Measurements from ENCODE around the gene AARSD1. TPM values are rescaled to one million over a fixed set of nuclear protein-coding genes. Genes with fewer than 3 reads are reported as not detected.
"Not testable (repeated sequence)": the region's sequence is repeated elsewhere in the genome, so short reads cannot be mapped to it uniquely, and the experiment has no call there.

AARSD1 gene
- total RNA-seq, 1 donor from 2014 or later, result 24.7 TPM

GRCh38 chr17:42975265-42975664 is 11.0 kb upstream of the AARSD1 start:
- Histone ChIP-seq H3K27me3 (ENCODE audit: control insufficient read depth, insufficient read depth, low read length) (no peaks in the 10 kb centered on the region), H3K36me3 (ENCODE audit: control insufficient read depth, insufficient read depth, low read length) (no peaks in the 10 kb centered on the region), H3K4me3 (ENCODE audit: low read depth, low read length) (no peak overlapping the region)
- TF ChIP-seq, protein P1, sequence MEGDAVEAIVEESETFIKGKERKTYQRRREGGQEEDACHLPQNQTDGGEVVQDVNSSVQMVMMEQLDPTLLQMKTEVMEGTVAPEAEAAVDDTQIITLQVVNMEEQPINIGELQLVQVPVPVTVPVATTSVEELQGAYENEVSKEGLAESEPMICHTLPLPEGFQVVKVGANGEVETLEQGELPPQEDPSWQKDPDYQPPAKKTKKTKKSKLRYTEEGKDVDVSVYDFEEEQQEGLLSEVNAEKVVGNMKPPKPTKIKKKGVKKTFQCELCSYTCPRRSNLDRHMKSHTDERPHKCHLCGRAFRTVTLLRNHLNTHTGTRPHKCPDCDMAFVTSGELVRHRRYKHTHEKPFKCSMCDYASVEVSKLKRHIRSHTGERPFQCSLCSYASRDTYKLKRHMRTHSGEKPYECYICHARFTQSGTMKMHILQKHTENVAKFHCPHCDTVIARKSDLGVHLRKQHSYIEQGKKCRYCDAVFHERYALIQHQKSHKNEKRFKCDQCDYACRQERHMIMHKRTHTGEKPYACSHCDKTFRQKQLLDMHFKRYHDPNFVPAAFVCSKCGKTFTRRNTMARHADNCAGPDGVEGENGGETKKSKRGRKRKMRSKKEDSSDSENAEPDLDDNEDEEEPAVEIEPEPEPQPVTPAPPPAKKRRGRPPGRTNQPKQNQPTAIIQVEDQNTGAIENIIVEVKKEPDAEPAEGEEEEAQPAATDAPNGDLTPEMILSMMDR (IDR thresholded peaks at IDR 0.05; ENCODE audit: insufficient read depth, low read length, severe bottlenecking), result no peak
- DNase-seq (ENCODE audit: low read depth), result no peak
- no peak for FAIRE-seq

DNA sequence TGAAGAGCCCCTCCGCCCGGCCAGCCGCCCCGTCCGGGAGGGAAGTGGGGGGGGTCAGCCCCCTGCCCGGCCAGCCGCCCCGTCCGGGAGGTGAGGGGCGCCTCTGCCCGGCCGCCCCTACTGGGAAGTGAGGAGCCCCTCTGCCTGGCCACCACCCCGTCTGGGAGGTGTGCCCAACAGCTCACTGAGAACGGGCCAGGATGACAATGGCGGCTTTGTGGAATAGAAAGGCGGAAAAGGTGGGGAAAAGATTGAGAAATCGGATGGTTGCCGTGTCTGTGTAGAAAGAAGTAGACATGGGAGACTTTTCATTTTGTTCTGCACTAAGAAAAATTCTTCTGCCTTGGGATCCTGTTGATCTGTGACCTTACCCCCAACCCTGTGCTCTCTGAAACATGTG is 9.1 kb upstream of the AARSD1 start:
- H3K4me3 ChIP-seq (ENCODE audit: low read depth, low read length); H3K27me3 ChIP-seq (ENCODE audit: control insufficient read depth, insufficient read depth, low read length); FAIRE-seq: not testable (repeated sequence)

GRCh38 chr17:42971589-42971988 is 7.3 kb upstream of the AARSD1 start:
- Histone ChIP-seq H3K4me3 (ENCODE audit: low read depth, low read length) (no peak overlapping the region), H3K27me3 (ENCODE audit: control insufficient read depth, insufficient read depth, low read length) (no peaks in the 10 kb centered on the region), H3K36me3 (ENCODE audit: control insufficient read depth, insufficient read depth, low read length) (no peaks in the 10 kb centered on the region)
- DNase-seq (ENCODE audit: low read depth) (no peak), FAIRE-seq (no peak)
- TF ChIP-seq, protein P1 (IDR thresholded peaks at IDR 0.05; ENCODE audit: insufficient read depth, low read length, severe bottlenecking), result no peak

More for the DNA sequence above, 9.1 kb upstream of the AARSD1 start:
- not testable (repeated sequence) for H3K36me3 ChIP-seq (ENCODE audit: control insufficient read depth, insufficient read depth, low read length); DNase-seq (ENCODE audit: low read depth)

DNA sequence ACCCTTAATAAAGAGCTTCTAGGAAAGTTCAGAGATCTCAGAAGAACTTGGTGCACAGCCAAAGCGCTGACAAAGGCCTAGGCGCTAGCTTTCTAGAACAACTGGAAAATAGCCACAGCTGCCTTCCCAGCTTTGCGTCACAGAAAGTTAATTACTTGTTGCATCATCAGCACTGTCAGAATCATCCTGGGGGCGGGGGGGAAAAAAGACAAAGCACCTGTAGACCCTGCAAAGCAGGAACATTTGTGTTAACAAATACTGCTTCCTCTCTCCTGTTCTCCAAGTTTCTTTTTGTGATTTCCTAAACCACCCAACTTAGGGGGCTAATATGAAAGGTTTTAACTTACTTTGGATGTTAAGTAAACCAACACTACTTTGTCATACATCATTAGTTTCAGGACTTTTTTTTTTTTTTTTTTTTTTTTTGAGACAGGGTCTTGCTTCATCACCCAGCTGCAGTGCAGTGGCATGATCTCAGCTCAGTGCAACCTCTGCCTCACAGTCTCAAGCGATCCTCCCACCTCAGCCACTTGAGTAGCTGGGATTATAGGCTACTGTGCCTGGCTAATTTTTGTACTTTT is 4.8 kb upstream of the AARSD1 start:
- TF ChIP-seq, protein P1 (IDR thresholded peaks at IDR 0.05; ENCODE audit: insufficient read depth, low read length, severe bottlenecking), result no peak
- H3K4me3 ChIP-seq (ENCODE audit: low read depth, low read length), result no peak overlapping the region
- DNase-seq (ENCODE audit: low read depth), result no peak
- H3K27me3 ChIP-seq (ENCODE audit: control insufficient read depth, insufficient read depth, low read length), result no peaks in the 10 kb centered on the region
- FAIRE-seq, result no peak
- H3K36me3 ChIP-seq (ENCODE audit: control insufficient read depth, insufficient read depth, low read length), result no peaks in the 10 kb centered on the region

DNA sequence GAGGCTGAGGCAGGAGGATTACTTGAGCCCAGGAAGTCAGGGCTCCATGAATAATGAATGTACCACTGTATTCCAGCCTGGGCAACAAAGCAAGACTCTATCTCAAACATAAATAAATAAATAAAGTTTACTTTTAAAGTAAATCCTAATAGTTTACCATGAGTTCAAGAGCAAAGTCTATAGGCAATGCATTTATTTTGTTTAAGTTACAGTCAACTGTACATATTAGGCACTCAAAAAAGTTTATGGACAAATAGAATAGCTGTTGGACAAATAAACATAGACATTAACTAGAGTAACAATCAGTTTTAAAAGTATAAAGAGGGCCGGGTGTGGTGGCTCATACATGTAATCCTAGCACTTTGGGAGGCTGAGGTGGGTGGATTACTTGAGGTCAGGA is 3.7 kb upstream of the AARSD1 start:
- FAIRE-seq, result no peak
- TF ChIP-seq, protein P1 (IDR thresholded peaks at IDR 0.05; ENCODE audit: insufficient read depth, low read length, severe bottlenecking), result no peak
- Histone ChIP-seq H3K27me3 (ENCODE audit: control insufficient read depth, insufficient read depth, low read length) (no peaks in the 10 kb centered on the region), H3K4me3 (ENCODE audit: low read depth, low read length) (no peak overlapping the region), H3K36me3 (ENCODE audit: control insufficient read depth, insufficient read depth, low read length) (no peaks in the 10 kb centered on the region)
- DNase-seq (ENCODE audit: low read depth), result no peak

DNA sequence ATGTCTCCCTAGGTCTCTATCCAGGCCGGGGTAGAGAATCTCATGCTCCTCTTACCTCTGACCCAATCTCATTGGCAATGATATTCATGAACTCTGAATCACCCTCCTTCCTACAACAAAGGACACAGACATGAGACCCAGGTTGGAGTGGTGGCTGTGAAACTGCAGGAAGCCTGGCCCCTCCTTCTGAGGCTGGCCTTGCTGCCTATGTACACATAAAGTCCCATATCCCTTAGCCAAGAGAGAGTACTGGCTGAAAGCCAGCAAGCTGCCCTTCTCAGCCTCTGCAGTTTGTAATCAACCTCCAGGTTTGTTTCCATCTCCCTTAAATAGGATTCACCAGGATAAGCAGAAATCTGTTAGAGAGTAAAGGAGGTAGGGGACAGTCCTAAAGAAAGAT is 10.6 kb downstream of the AARSD1 start:
- H3K4me3 ChIP-seq (ENCODE audit: low read depth, low read length), result no peak overlapping the region
- DNase-seq (ENCODE audit: low read depth), result no peak
- H3K27me3 ChIP-seq (ENCODE audit: control insufficient read depth, insufficient read depth, low read length), result no peaks in the 10 kb centered on the region
- peak; percentile 36 for FAIRE-seq
- TF ChIP-seq, protein P1 (IDR thresholded peaks at IDR 0.05; ENCODE audit: insufficient read depth, low read length, severe bottlenecking), result no peak
- peaks cover 19% of the 10 kb centered on the region for H3K36me3 ChIP-seq (ENCODE audit: control insufficient read depth, insufficient read depth, low read length)
